Activated T-cell treated with anti-CD3 and anti-CD28 coated beads, Interleukin-2, amount 50 U/mL, for 24 hours (primary cell): ENCODE data around the gene SPATA16.

Experiments
- DNase-seq: peaks from one replicate; pipeline ENCODE4 v3.0.0-alpha.2; 2020
- H3K27ac Mint-ChIP-seq: 2 replicates; pipeline ENCODE4 v1.8.0; 2020; ENCODE audit warnings: mild to moderate bottlenecking, mixed read lengths
- H3K27me3 Mint-ChIP-seq: 2 replicates; pipeline ENCODE4 v1.8.0; 2020; ENCODE audit warnings: mixed read lengths
- H3K36me3 Mint-ChIP-seq: 2 replicates; pipeline ENCODE4 v1.8.0; 2020; ENCODE audit warnings: low read depth, mixed read lengths
- H3K4me1 Mint-ChIP-seq: 2 replicates; pipeline ENCODE4 v1.8.0; 2020; ENCODE audit warnings: low read depth, mixed read lengths
- H3K4me3 Mint-ChIP-seq: 2 replicates; pipeline ENCODE4 v1.8.0; 2020; ENCODE audit warnings: mild to moderate bottlenecking, moderate library complexity, mixed read lengths
- H3K9me3 Mint-ChIP-seq: 2 replicates; pipeline ENCODE4 v1.8.0; 2020; ENCODE audit warnings: mixed read lengths

Gene SPATA16

GRCh38 chr3:172846706-172847105 is 294.3 kb downstream of the SPATA16 start:
- H3K36me3 Mint-ChIP-seq: no peaks in the 10 kb centered on the region

GRCh38 chr3:172846103-172846561 is 294.9 kb downstream of the SPATA16 start:
- Mint-ChIP-seq H3K4me1 (peaks cover 6% of the 10 kb centered on the region), H3K9me3 (no peaks in the 10 kb centered on the region), H3K36me3 (no peaks in the 10 kb centered on the region), H3K4me3 (no peak overlapping the region), H3K27ac (peak overlapping the region; percentile 19), H3K27me3 (peaks cover 12% of the 10 kb centered on the region)
- DNase-seq: no peak

More at GRCh38 chr3:172846706-172847105, 294.3 kb downstream of the SPATA16 start:
- Mint-ChIP-seq H3K27me3 (peaks cover 12% of the 10 kb centered on the region), H3K27ac (no peak overlapping the region), H3K4me3 (no peak overlapping the region), H3K4me1 (peaks cover 6% of the 10 kb centered on the region), H3K9me3 (no peaks in the 10 kb centered on the region)
- DNase-seq: no peak

- Mint-ChIP-seq H3K4me1 (peaks cover 6% of the 10 kb centered on the region), H3K27me3 (peaks cover 12% of the 10 kb centered on the region), H3K9me3 (no peaks in the 10 kb centered on the region), H3K27ac (no peak overlapping the region), H3K4me3 (no peak overlapping the region), H3K36me3 (no peaks in the 10 kb centered on the region)
- no peak for DNase-seq
Observed at GRCh38 chr3:172844428-172844827, 296.6 kb downstream of the SPATA16 start.

DNA sequence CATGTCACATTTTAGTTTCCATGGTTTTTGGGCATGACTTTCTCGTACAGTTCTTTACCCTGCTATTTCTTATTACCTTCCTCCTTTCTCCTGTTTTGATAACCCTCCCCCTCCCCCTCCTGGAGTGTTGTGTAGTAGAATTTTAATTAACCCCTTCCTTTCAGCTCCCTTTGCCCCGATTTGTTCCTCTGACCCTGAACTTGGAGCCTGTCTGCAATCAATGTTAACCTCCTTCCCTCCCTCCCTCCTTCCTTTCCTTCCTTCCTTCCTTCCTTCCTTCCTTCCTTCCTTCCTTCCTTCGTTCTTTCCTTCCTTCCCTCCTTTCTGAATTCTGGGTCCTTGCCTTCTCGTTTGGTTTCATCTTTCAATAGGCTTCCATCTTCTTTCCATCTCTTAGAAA is 300.1 kb downstream of the SPATA16 start:
- Mint-ChIP-seq H3K4me3 (no peak overlapping the region), H3K36me3 (no peaks in the 10 kb centered on the region), H3K9me3 (no peaks in the 10 kb centered on the region), H3K27me3 (peaks cover 14% of the 10 kb centered on the region), H3K27ac (no peak overlapping the region), H3K4me1 (peaks cover under 1% of the 10 kb centered on the region)
- DNase-seq: no peak

DNA sequence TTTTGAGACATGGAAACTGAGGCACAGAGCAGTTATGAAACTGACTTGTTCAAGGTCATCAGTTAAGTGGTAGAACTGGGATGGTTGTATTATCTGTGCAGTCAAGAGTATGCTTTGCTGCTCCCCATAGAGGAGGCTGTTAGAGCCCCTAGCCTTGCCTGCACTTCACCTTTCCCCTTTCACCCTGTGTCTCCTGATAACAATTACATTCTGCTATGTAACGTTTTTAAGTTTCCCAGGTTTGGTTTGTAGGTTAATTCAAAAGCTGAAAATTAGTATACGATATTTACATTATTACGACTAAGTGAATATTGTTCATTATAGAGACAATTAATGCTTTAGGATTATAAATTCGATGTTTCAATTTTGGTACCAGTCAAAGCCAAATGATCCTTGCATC is 300.6 kb downstream of the SPATA16 start:
- no peak overlapping the region for H3K27ac Mint-ChIP-seq
- H3K27me3 Mint-ChIP-seq: peaks cover 17% of the 10 kb centered on the region
- no peak for DNase-seq
- no peaks in the 10 kb centered on the region for H3K36me3 Mint-ChIP-seq
- H3K4me3 Mint-ChIP-seq: no peak overlapping the region
- no peaks in the 10 kb centered on the region for H3K9me3 Mint-ChIP-seq
- no peaks in the 10 kb centered on the region for H3K4me1 Mint-ChIP-seq

GRCh38 chr3:172839679-172840078 is 301.4 kb downstream of the SPATA16 start:
- DNase-seq: no peak
- H3K9me3 Mint-ChIP-seq: no peaks in the 10 kb centered on the region
- H3K27me3 Mint-ChIP-seq: peaks cover 17% of the 10 kb centered on the region
- H3K36me3 Mint-ChIP-seq: no peaks in the 10 kb centered on the region
- no peak overlapping the region for H3K27ac Mint-ChIP-seq
- no peaks in the 10 kb centered on the region for H3K4me1 Mint-ChIP-seq
- no peak overlapping the region for H3K4me3 Mint-ChIP-seq
